ENCODE measurements around the gene PIK3AP1.

DNA sequence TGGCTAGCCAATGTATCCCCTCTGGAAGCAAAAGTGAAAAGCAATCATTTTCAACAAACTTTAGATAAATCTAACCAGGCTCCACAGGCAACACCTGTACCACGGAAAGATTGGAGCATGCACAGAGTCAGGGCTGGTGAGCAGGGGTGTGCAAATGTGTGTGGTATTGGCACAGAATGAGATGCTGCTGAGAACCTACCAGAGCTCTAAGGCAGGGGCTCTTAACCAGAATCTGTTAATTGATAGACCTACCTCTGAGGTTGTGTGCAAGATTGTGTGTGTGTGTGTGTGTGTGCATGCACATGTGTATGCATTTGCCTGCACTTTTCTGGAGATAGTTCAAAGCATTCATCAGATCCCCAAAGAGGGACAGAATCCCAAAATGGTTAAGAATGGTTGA is 62.9 kb downstream of the PIK3AP1 start:
- no peak for TF ChIP-seq CTCF (IDR thresholded peaks at IDR 0.05)
- TF ChIP-seq POLR2A (IDR thresholded peaks at IDR 0.05) = no peak
